ENCODE data around the gene COL16A1. TPM values are rescaled to one million over a fixed set of nuclear protein-coding genes. Genes with fewer than 3 reads are reported as not detected.
"Not testable (repeated sequence)": the region's sequence is repeated elsewhere in the genome, so short reads cannot be mapped to it uniquely, and the experiment has no call there.

The COL16A1 gene
- polyA plus RNA-seq, 3 donors: 36.1 to 74.3 (median 66.3) TPM

GRCh38 chr1:31714442-31715086 is 10.7 kb upstream of the COL16A1 start:
- DNase-seq (ENCODE audit: extremely low read depth in 1 of 11, low read depth in 9 of 11, low spot score in 4 of 11): peak in 7 of 11 donors; percentile 37 to 56 (median 47)

GRCh38 chr1:31712630-31713029 is 8.8 kb upstream of the COL16A1 start:
- DNase-seq (ENCODE audit: extremely low read depth in 1 of 11, low read depth in 9 of 11, low spot score in 4 of 11): peak in 5 of 11 donors; percentile 24 to 37 (median 32)

GRCh38 chr1:31712068-31712467 is 8.3 kb upstream of the COL16A1 start:
- no peak for DNase-seq (ENCODE audit: extremely low read depth in 1 of 11, low read depth in 9 of 11, low spot score in 4 of 11)

GRCh38 chr1:31708324-31708723 is 4.5 kb upstream of the COL16A1 start:
- no peak for DNase-seq (ENCODE audit: extremely low read depth in 1 of 11, low read depth in 9 of 11, low spot score in 4 of 11)

- no peak for DNase-seq (ENCODE audit: extremely low read depth in 1 of 11, low read depth in 9 of 11, low spot score in 4 of 11)
These were observed 3.9 kb upstream of the COL16A1 start for GRCh38 chr1:31707711-31708110.

- not testable (repeated sequence) for DNase-seq (ENCODE audit: extremely low read depth in 1 of 11, low read depth in 9 of 11, low spot score in 4 of 11)
These were observed 3.3 kb upstream of the COL16A1 start for GRCh38 chr1:31707059-31707600.

GRCh38 chr1:31706384-31707058 is 2.7 kb upstream of the COL16A1 start:
- DNase-seq (ENCODE audit: extremely low read depth in 1 of 11, low read depth in 9 of 11, low spot score in 4 of 11): no peak

- peak in 6 of 11 donors; percentile 45 to 71 (median 52) for DNase-seq (ENCODE audit: extremely low read depth in 1 of 11, low read depth in 9 of 11, low spot score in 4 of 11)
These were observed 1.5 kb upstream of the COL16A1 start for GRCh38 chr1:31705080-31705866.

- no peak for DNase-seq (ENCODE audit: extremely low read depth in 1 of 11, low read depth in 9 of 11, low spot score in 4 of 11)
These were observed 658 bp upstream of the COL16A1 start for GRCh38 chr1:31704271-31705079.

GRCh38 chr1:31702836-31703404 is 897 bp downstream of the COL16A1 start:
- no peak for DNase-seq (ENCODE audit: extremely low read depth in 1 of 11, low read depth in 9 of 11, low spot score in 4 of 11)

GRCh38 chr1:31701091-31701736 is 2.6 kb downstream of the COL16A1 start:
- peak in 6 of 11 donors; percentile 36 to 63 (median 52) for DNase-seq (ENCODE audit: extremely low read depth in 1 of 11, low read depth in 9 of 11, low spot score in 4 of 11)

- no peak for DNase-seq (ENCODE audit: extremely low read depth in 1 of 11, low read depth in 9 of 11, low spot score in 4 of 11)
These were observed 3.2 kb downstream of the COL16A1 start for GRCh38 chr1:31700468-31701090.

- no peak for DNase-seq (ENCODE audit: extremely low read depth in 1 of 11, low read depth in 9 of 11, low spot score in 4 of 11)
These were observed 4.4 kb downstream of the COL16A1 start for GRCh38 chr1:31699341-31699891.

- no peak for DNase-seq (ENCODE audit: extremely low read depth in 1 of 11, low read depth in 9 of 11, low spot score in 4 of 11)
These were observed 6.3 kb downstream of the COL16A1 start for GRCh38 chr1:31697369-31697984.

- DNase-seq (ENCODE audit: extremely low read depth in 1 of 11, low read depth in 9 of 11, low spot score in 4 of 11): no peak
These were observed 7.6 kb downstream of the COL16A1 start for GRCh38 chr1:31696242-31696641.

GRCh38 chr1:31695327-31695726 is 8.5 kb downstream of the COL16A1 start:
- no peak for DNase-seq (ENCODE audit: extremely low read depth in 1 of 11, low read depth in 9 of 11, low spot score in 4 of 11)

- DNase-seq (ENCODE audit: extremely low read depth in 1 of 11, low read depth in 9 of 11, low spot score in 4 of 11): no peak
These were observed 8.9 kb downstream of the COL16A1 start for GRCh38 chr1:31694964-31695313.

Data from renal cortex interstitium (tissue), 11 donors.